GM21526 (cell line): Measurements from ENCODE around the gene ABCA7.

Source experiments
- ATAC-seq: cut with Tn5 transposase; IDR thresholded peaks from one replicate; pipeline ENCODE4 v1.9.1; 2021; ENCODE audit warnings: moderate library complexity; ENCODE audit not compliant: unreplicated experiment, low FRiP score

Gene ABCA7

GRCh38 chr19:1103708-1104310 lies 63.9 kb downstream of the ABCA7 start, which contains the start of gene GPX4:
GPX4 (plus strand) TSS chr19:1103994; CDS start chr19:1104044, 50 bp downstream.
- peak; percentile 65 for ATAC-seq

GRCh38 chr19:1104311-1105007 lies 64.6 kb downstream of the ABCA7 start:
- ATAC-seq: peak; percentile 24

- ATAC-seq: no peak
Observed at GRCh38 chr19:1105008-1105872, 65.3 kb downstream of the ABCA7 start.

- no peak for ATAC-seq
Observed at GRCh38 chr19:1105873-1106840, 66.2 kb downstream of the ABCA7 start.

- ATAC-seq: no peak
Observed at GRCh38 chr19:1106841-1107660, 67.1 kb downstream of the ABCA7 start.

GRCh38 chr19:1107661-1108261 lies 67.9 kb downstream of the ABCA7 start:
- no peak for ATAC-seq

GRCh38 chr19:1108291-1109031 lies 68.6 kb downstream of the ABCA7 start:
- no peak for ATAC-seq

GRCh38 chr19:1109032-1109551 lies 69.2 kb downstream of the ABCA7 start:
- ATAC-seq: no peak

GRCh38 chr19:1109697-1110671 lies 70.1 kb downstream of the ABCA7 start:
- no peak for ATAC-seq

GRCh38 chr19:1110809-1111640 lies 71.1 kb downstream of the ABCA7 start:
- no peak for ATAC-seq

GRCh38 chr19:1111641-1112267 lies 71.8 kb downstream of the ABCA7 start:
- ATAC-seq: no peak

- no peak for ATAC-seq
Observed at GRCh38 chr19:1112268-1113029, 72.5 kb downstream of the ABCA7 start.

GRCh38 chr19:1113030-1113985 lies 73.4 kb downstream of the ABCA7 start:
- no peak for ATAC-seq
